Natural killer cell treated with Interleukin-12 subunit alpha and Interleukin-12 subunit beta and Interleukin-15 and Interleukin-18, amount 100 ng/mL, for 72 hours (primary cell): ENCODE measurements around the gene PSMD13. TPM values are rescaled to one million over a fixed set of nuclear protein-coding genes. Genes with fewer than 3 reads are reported as not detected.
"Not testable (repeated sequence)": the region's sequence is repeated elsewhere in the genome, so short reads cannot be mapped to it uniquely, and the experiment has no call there.

Experiments
- ATAC-seq, 2 donors: fragments of 150-1000 bp; cut with Tn5 transposase in 1 of 2; sonication (Bioruptor Pico), chemical (Tn5 transposase) in 1 of 2; 2 replicates each; pipeline ENCODE4 v1.10.0; 2021
- DNase-seq: peaks from one replicate; pipeline ENCODE4 v3.0.0; 2022; ENCODE audit warnings: low spot score
- H3K27ac Mint-ChIP-seq, 2 donors: 1 replicate in 1 of 2; 2 replicates in 1 of 2; pipeline ENCODE4 v1.8.0; 2022; ENCODE audit warnings: mixed read lengths in 2 of 2, mild to moderate bottlenecking in 1 of 2, moderate library complexity in 1 of 2
- H3K27me3 Mint-ChIP-seq, 2 donors: 1 replicate in 1 of 2; 2 replicates in 1 of 2; pipeline ENCODE4 v1.8.0; 2022; ENCODE audit warnings: mixed read lengths in 2 of 2
- H3K36me3 Mint-ChIP-seq: one replicate; pipeline ENCODE4 v1.8.0; 2022; ENCODE audit warnings: mixed read lengths
- H3K4me1 Mint-ChIP-seq, 2 donors: 1 replicate in 1 of 2; 2 replicates in 1 of 2; pipeline ENCODE4 v1.8.0; 2022; ENCODE audit warnings: low read depth in 2 of 2, mixed read lengths in 2 of 2, mild to moderate bottlenecking in 1 of 2
- H3K4me3 Mint-ChIP-seq: one replicate; pipeline ENCODE4 v1.8.0; 2022; ENCODE audit warnings: mixed read lengths
- H3K9me3 Mint-ChIP-seq: 2 replicates; pipeline ENCODE4 v1.8.0; 2022; ENCODE audit warnings: mixed read lengths
- total RNA-seq, 2 donors: library from RNA; stranded (reverse); gene quantifications; one replicate each; pipeline ENCODE4 v1.2.3, GENCODE V29; 2022

Gene PSMD13
- total RNA-seq: 100 to 1,000 TPM; 204 to 263 TPM

GRCh38 chr11:236774-237767 lies at the start of gene PSMD13:
PSMD13 (plus strand) TSS chr11:236976; CDS start chr11:237050, 74 bp downstream.
- ATAC-seq (peak; percentile 92 to 93), DNase-seq (peak; percentile 95)
- H3K4me1 Mint-ChIP-seq: peaks cover 30 to 40% of the 10 kb centered on the region in 2 donors
- H3K36me3 Mint-ChIP-seq: peaks cover 17% of the 10 kb centered on the region
- peak within 1 kb of the TSS; percentile 96 for H3K4me3 Mint-ChIP-seq
- peak within 1 kb of the TSS; percentile 97 for H3K27ac Mint-ChIP-seq
- H3K27me3 Mint-ChIP-seq: no peaks in the 10 kb centered on the region
- H3K9me3 Mint-ChIP-seq: no peaks in the 10 kb centered on the region

- DNase-seq, H3K27ac Mint-ChIP-seq, H3K9me3 Mint-ChIP-seq, H3K36me3 Mint-ChIP-seq, H3K4me1 Mint-ChIP-seq, H3K4me3 Mint-ChIP-seq, H3K27me3 Mint-ChIP-seq: not testable (repeated sequence)
- peak; percentile 5 to 37 for ATAC-seq
Measured at GRCh38 chr11:189200-189783, 47.5 kb upstream of the PSMD13 start.

DNA sequence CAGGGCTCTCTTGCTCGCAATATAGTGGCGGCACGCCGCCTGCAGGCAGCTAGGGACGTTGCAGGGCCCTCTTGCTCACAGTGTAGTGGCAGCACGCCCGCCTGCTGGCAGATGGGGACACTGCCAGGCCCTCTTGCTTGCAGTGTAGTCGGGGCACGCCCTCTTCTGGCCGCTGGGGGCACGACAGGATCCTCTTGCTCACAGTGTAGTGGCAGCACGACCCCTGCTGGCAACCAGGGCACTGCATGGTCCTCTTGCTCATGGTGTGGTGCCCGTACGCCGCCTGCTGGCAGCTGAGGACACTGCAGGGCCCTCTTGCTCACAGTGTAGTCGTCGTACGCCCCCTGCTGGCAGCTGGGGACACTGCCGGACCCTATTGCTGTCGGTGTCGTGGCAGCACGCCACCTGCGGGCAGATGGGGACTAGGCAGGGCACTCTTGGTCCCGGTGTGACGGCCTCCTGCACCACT lies 46.9 kb upstream of the PSMD13 start:
- not testable (repeated sequence) for DNase-seq, H3K27ac Mint-ChIP-seq, H3K4me3 Mint-ChIP-seq, H3K36me3 Mint-ChIP-seq, H3K4me1 Mint-ChIP-seq, H3K27me3 Mint-ChIP-seq, H3K9me3 Mint-ChIP-seq
- ATAC-seq: peak; percentile 87 to 93

DNA sequence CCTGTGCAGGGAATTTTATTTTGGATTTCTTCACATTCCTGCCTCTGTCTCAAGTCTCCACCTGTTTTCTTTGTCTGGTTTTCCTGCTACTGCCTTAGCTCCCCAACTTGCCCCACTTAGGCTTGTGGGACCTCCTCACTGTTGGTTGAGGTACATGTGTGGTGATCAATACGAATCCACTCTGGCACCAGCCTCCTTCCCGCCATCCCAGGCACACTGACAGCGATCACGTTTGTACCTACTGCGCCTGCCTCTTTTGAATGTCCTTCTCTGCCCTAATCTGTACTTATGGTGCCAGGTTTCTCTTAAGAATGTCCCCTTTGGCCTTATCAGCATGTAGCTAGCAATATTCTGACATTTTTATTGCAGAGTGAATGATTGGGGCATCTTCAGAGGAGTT lies 46.2 kb upstream of the PSMD13 start:
- not testable (repeated sequence) for ATAC-seq, H3K27me3 Mint-ChIP-seq, DNase-seq, H3K9me3 Mint-ChIP-seq, H3K4me3 Mint-ChIP-seq, H3K36me3 Mint-ChIP-seq, H3K27ac Mint-ChIP-seq, H3K4me1 Mint-ChIP-seq

- not testable (repeated sequence) for H3K27ac Mint-ChIP-seq, H3K36me3 Mint-ChIP-seq, H3K4me1 Mint-ChIP-seq, DNase-seq, H3K9me3 Mint-ChIP-seq, H3K27me3 Mint-ChIP-seq
- H3K4me3 Mint-ChIP-seq: peak overlapping the region; percentile 63
- peak; percentile 53 to 62 for ATAC-seq
Measured at GRCh38 chr11:191490-192478, 45.0 kb upstream of the PSMD13 start.

- ATAC-seq, H3K27ac Mint-ChIP-seq, H3K4me3 Mint-ChIP-seq, H3K9me3 Mint-ChIP-seq, DNase-seq, H3K4me1 Mint-ChIP-seq, H3K36me3 Mint-ChIP-seq, H3K27me3 Mint-ChIP-seq: not testable (repeated sequence)
Measured at GRCh38 chr11:192674-193128, 44.1 kb upstream of the PSMD13 start, which contains the start of gene SCGB1C1. SCGB1C1 (plus strand) TSS chr11:193078; CDS start chr11:193100, 22 bp downstream.

- not testable (repeated sequence) for DNase-seq, H3K27me3 Mint-ChIP-seq, H3K36me3 Mint-ChIP-seq, H3K9me3 Mint-ChIP-seq, H3K27ac Mint-ChIP-seq, H3K4me1 Mint-ChIP-seq, H3K4me3 Mint-ChIP-seq, ATAC-seq
Measured at GRCh38 chr11:193481-193880, 43.3 kb upstream of the PSMD13 start.

DNA sequence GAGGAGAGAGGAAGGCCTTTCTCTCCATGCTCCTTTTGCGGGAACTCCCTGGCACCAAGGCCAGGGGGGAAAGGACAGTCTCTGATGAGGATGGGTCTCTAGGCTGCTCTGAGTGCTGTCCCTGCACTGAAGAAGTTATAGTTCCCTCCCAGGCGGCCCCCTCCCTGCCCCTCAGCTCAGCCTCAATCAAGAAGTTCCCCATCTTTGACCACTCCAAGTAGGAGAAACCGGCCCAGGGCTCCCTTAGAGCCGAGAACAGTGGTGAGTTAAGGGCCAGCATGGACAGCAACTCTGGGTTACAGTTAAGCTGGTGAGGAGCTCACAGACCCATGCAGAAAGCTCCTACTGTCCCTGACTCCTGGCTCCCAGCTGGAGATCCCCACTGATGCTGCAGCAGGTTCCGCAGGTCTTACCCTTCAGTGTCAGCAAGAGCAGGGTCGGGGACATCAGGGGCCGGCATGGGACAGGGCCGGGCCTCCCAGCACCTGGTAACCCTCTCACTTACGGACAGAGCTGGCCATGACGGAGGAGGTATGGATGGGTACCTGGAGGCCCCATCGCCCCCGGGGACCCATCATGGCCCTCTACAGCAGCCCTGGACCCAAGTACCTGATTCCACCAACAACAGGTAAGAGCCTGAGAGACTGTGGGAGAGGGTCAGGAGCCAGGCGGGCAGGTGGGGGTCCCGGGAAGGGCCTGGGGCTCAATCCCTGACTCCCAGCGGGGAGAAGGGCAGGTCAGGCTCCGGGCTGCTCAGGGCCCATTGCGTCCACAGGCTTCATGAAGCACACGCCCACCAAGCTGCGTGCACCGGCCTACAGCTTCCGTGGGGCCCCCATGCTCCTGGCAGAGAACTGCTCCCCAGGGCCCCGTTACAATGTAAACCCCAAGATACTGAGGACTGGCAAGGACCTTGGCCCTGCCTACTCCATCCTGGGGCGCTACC lies 39.7 kb upstream of the PSMD13 start:
- Mint-ChIP-seq H3K36me3 (no peaks in the 10 kb centered on the region), H3K27me3 (no peaks in the 10 kb centered on the region), H3K27ac (no peak overlapping the region)

GRCh38 chr11:197741-198235 lies 39.0 kb upstream of the PSMD13 start:
- peaks cover 6 to 10% of the 10 kb centered on the region in 2 donors for H3K4me1 Mint-ChIP-seq
- H3K27me3 Mint-ChIP-seq: no peaks in the 10 kb centered on the region
- H3K9me3 Mint-ChIP-seq: no peaks in the 10 kb centered on the region
- no peaks in the 10 kb centered on the region for H3K36me3 Mint-ChIP-seq
- no peak overlapping the region for H3K4me3 Mint-ChIP-seq
- H3K27ac Mint-ChIP-seq: no peak overlapping the region
- ATAC-seq (no peak), DNase-seq (no peak)

More for the DNA sequence above, 39.7 kb upstream of the PSMD13 start:
- peaks cover under 1 to 6% of the 10 kb centered on the region in 2 donors for H3K4me1 Mint-ChIP-seq
- no peak overlapping the region for H3K4me3 Mint-ChIP-seq
- DNase-seq (no peak), ATAC-seq (no peak)
- no peaks in the 10 kb centered on the region for H3K9me3 Mint-ChIP-seq

DNA sequence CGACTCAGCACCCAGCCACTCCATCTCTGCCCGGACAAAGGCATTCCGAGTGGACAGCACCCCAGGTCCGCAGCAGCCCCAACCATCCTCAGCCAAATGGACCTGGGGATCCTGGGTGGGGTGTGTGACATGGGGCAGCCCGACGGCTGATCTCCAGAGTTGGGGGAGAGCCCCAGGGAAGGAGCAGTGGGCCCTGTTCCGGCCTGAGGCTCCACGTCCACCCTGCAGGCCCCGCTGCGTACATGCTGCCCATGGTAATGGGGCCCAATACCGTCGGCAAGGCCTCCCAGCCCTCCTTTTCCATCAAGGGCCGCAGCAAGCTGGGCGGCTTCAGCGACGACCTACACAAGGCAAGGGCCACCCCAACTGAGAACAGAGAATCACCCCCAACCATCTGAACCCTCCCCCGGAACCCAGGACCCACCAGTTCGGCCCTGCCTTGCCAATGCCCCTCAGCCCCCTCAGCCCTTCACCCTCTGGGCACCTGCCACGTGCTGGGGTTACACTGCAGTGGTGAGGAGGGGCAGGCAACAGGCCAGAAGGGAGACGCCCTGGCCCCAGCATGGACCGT lies 38.5 kb upstream of the PSMD13 start:
- DNase-seq (no peak), ATAC-seq (no peak)
- Mint-ChIP-seq H3K4me1 (peaks cover 11 to 16% of the 10 kb centered on the region in 2 donors), H3K4me3 (no peak overlapping the region), H3K9me3 (no peaks in the 10 kb centered on the region), H3K36me3 (no peaks in the 10 kb centered on the region), H3K27ac (no peak overlapping the region), H3K27me3 (no peaks in the 10 kb centered on the region)

DNA sequence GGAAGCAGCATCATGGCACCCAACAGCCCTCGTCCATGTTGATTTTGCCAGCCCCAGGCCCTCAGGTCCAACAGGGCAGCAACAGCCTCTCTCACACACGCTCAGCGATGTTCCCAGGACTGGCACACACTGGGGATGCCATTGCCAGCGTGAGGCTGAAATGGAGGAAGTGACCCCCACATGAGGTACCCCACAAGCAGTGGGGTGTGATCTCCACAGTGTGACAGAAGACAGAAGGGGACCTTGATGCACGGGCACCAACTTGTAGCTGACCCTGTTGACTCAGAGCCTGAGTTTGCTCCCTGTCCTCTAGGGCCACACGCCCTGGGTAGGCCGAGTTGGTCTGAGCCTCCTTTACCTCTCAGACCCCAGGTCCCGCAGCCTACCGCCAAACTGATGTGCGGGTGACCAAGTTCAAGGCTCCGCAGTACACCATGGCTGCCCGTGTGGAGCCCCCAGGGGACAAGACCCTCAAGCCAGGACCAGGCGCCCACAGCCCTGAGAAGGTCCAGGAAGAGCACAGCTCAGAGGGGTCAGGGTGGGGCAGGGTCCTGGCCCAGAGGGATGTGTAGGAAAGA lies 37.7 kb upstream of the PSMD13 start:
- peaks cover 19 to 23% of the 10 kb centered on the region in 2 donors for H3K4me1 Mint-ChIP-seq
- H3K27me3 Mint-ChIP-seq: no peaks in the 10 kb centered on the region
- H3K9me3 Mint-ChIP-seq: no peaks in the 10 kb centered on the region
- H3K27ac Mint-ChIP-seq: no peak overlapping the region
- no peak for ATAC-seq
- no peak overlapping the region for H3K4me3 Mint-ChIP-seq
- no peaks in the 10 kb centered on the region for H3K36me3 Mint-ChIP-seq
- no peak for DNase-seq

GRCh38 chr11:199782-200181 lies 37.0 kb upstream of the PSMD13 start:
- DNase-seq (no peak), ATAC-seq (no peak)
- no peaks in the 10 kb centered on the region for H3K27me3 Mint-ChIP-seq
- no peaks in the 10 kb centered on the region for H3K36me3 Mint-ChIP-seq
- peaks cover 19 to 28% of the 10 kb centered on the region in 2 donors for H3K4me1 Mint-ChIP-seq
- no peak overlapping the region for H3K4me3 Mint-ChIP-seq
- no peak overlapping the region for H3K27ac Mint-ChIP-seq
- H3K9me3 Mint-ChIP-seq: no peaks in the 10 kb centered on the region
